CD4-positive, alpha-beta T cell treated with Interleukin-4 for 4 hours (primary cell): ENCODE measurements around the gene GPR155.

Source experiments
- DNase-seq: peaks from one replicate; pipeline ENCODE4 v3.0.0-alpha.2; 2020

The GPR155 gene

GRCh38 chr2:174486563-174487107 is at the start of gene GPR155:
TSS of gene GPR155 (minus strand) at chr2:174487029. CDS start at chr2:174481956, 5,073 bp downstream.
- peak; percentile 13 for DNase-seq

- no peak for DNase-seq
These were observed 49.2 kb upstream of the GPR155 start for GRCh38 chr2:174535757-174536703.

GRCh38 chr2:174535083-174535482 is 48.3 kb upstream of the GPR155 start:
- DNase-seq, result no peak

GRCh38 chr2:174529916-174530315 is 43.1 kb upstream of the GPR155 start:
- no peak for DNase-seq

GRCh38 chr2:174527959-174528358 is 41.1 kb upstream of the GPR155 start:
- DNase-seq, result no peak

GRCh38 chr2:174527101-174527721 is 40.4 kb upstream of the GPR155 start:
- DNase-seq, result no peak

GRCh38 chr2:174524527-174524926 is 37.7 kb upstream of the GPR155 start:
- DNase-seq, result no peak

- peak; percentile 2 for DNase-seq
These were observed 35.7 kb upstream of the GPR155 start for GRCh38 chr2:174522553-174522952.

GRCh38 chr2:174518395-174518794 is 31.6 kb upstream of the GPR155 start:
- no peak for DNase-seq

- DNase-seq, result no peak
These were observed 29.9 kb upstream of the GPR155 start for GRCh38 chr2:174516501-174517378.

- DNase-seq, result no peak
These were observed 25.5 kb upstream of the GPR155 start for GRCh38 chr2:174512345-174512744.

GRCh38 chr2:174511580-174512260 is 24.9 kb upstream of the GPR155 start:
- no peak for DNase-seq

GRCh38 chr2:174510583-174511189 is 23.9 kb upstream of the GPR155 start:
- no peak for DNase-seq

- no peak for DNase-seq
These were observed 16.5 kb upstream of the GPR155 start for GRCh38 chr2:174503161-174503809.

- DNase-seq, result no peak
These were observed 12.5 kb upstream of the GPR155 start for GRCh38 chr2:174499371-174499770.

- DNase-seq, result no peak
These were observed 8.7 kb upstream of the GPR155 start for GRCh38 chr2:174495365-174496012.

- peak; percentile 3 for DNase-seq
These were observed 6.9 kb upstream of the GPR155 start for GRCh38 chr2:174493549-174494331.

GRCh38 chr2:174492963-174493431 is 6.2 kb upstream of the GPR155 start:
- DNase-seq, result peak; percentile 82

- no peak for DNase-seq
These were observed 5.1 kb upstream of the GPR155 start for GRCh38 chr2:174491947-174492346.

GRCh38 chr2:174490051-174490450 is 3.2 kb upstream of the GPR155 start:
- peak; percentile 44 for DNase-seq
